ENCODE results near the gene PRRC1.

- TF ChIP-seq EP300 (IDR thresholded peaks at IDR 0.05) = no peak
- no peak for TF ChIP-seq CTCF (IDR thresholded peaks at IDR 0.05)
- no peak for TF ChIP-seq POLR2A (IDR thresholded peaks at IDR 0.05)
Measured at GRCh38 chr5:127486471-127486870, 31.0 kb upstream of the PRRC1 start.

Data from gastroesophageal sphincter (tissue), 3 donors.